T-helper 9 cell (primary cell): Measurements from ENCODE around the gene NSD1.
"Not testable (repeated sequence)": the region's sequence is repeated elsewhere in the genome, so short reads cannot be mapped to it uniquely, and the experiment has no call there.

Experiments
- DNase-seq: peaks from one replicate; pipeline ENCODE4 v3.0.0-alpha.2; 2020

NSD1 gene

GRCh38 chr5:177332031-177332895 is 198.7 kb downstream of the NSD1 start:
- DNase-seq: no peak

- DNase-seq: no peak
Observed at GRCh38 chr5:177332896-177333260, 199.3 kb downstream of the NSD1 start.

GRCh38 chr5:177333420-177334154 is 200.0 kb downstream of the NSD1 start:
- DNase-seq: no peak

- DNase-seq: no peak
Observed at GRCh38 chr5:177334155-177334551, 200.6 kb downstream of the NSD1 start.

- no peak for DNase-seq
Observed at GRCh38 chr5:177334781-177335700, 201.5 kb downstream of the NSD1 start.

GRCh38 chr5:177335701-177336065 is 202.1 kb downstream of the NSD1 start:
- no peak for DNase-seq

GRCh38 chr5:177336112-177336511 is 202.5 kb downstream of the NSD1 start:
- no peak for DNase-seq

GRCh38 chr5:177336603-177337494 is 203.3 kb downstream of the NSD1 start:
- DNase-seq: no peak

GRCh38 chr5:177338251-177339106 is 204.9 kb downstream of the NSD1 start:
- DNase-seq: no peak

- no peak for DNase-seq
Observed at GRCh38 chr5:177339107-177339638, 205.6 kb downstream of the NSD1 start.

- not testable (repeated sequence) for DNase-seq
Observed at GRCh38 chr5:177343000-177343399, 209.4 kb downstream of the NSD1 start.

GRCh38 chr5:177343777-177344176 is 210.2 kb downstream of the NSD1 start:
- DNase-seq: no peak

- no peak for DNase-seq
Observed at GRCh38 chr5:177344891-177345290, 211.3 kb downstream of the NSD1 start.

- DNase-seq: no peak
Observed at GRCh38 chr5:177346820-177347219, 213.2 kb downstream of the NSD1 start.

- no peak for DNase-seq
Observed at GRCh38 chr5:177347699-177348098, 214.1 kb downstream of the NSD1 start.

- DNase-seq: no peak
Observed at GRCh38 chr5:177349362-177349647, 215.7 kb downstream of the NSD1 start.

GRCh38 chr5:177349762-177350161 is 216.2 kb downstream of the NSD1 start:
- no peak for DNase-seq
